H1 (cell line): Measurements from ENCODE around the gene CNNM1. TPM values are rescaled to one million over a fixed set of nuclear protein-coding genes. Genes with fewer than 3 reads are reported as not detected.

Source experiments
- CEBPB ChIP-seq: IDR thresholded peaks from 2 replicates; pipeline ENCODE4 v1.6.1; 2012; ENCODE audit warnings: low read depth, low read length
- RXRA ChIP-seq: IDR thresholded peaks from 2 replicates; pipeline ENCODE4 v1.6.1; 2011; ENCODE audit warnings: low read depth, mild to moderate bottlenecking, low read length, moderate library complexity; ENCODE audit not compliant: insufficient read depth
- SIRT6 ChIP-seq: IDR thresholded peaks from one replicate; pipeline ENCODE4 v1.7.1; 2012; ENCODE audit warnings: low read length, inconsistent platforms
- polyA plus RNA-seq, 7 experiments: library from polyadenylated mRNA; depleted of rRNA in 3 of 7; stranded (reverse) in 5 of 7; unstranded in 2 of 7; fragments of >200 nt in 5 of 7; fragments of 200-250 nt in 2 of 7; gene quantifications; 1 replicate in 5 of 7; 2 replicates in 1 of 7; 4 replicates in 1 of 7; pipeline versions ENCODE4 v1.2.1 to v1.2.3, GENCODE V29; 2011 to 2013; ENCODE audit warnings: missing spikeins in 2 of 7, mixed read lengths in 2 of 7
- total RNA-seq: library from RNA; stranded (reverse); fragmentation: NEBNext Ultra II Directional; extraction: Animal tissue kit (Norgen Biotek cat#: 25700); gene quantifications from 2 replicates; pipeline ENCODE4 v1.2.1, GENCODE V29; 2021

CNNM1 gene
- total and polyA plus RNA-seq, 2 of the 8 experiments (the other 6 are each of a cell fraction or from before 2014, with no cell fraction given) = 0.74 to 0.92 TPM

GRCh38 chr10:99337901-99338300 lies 8.7 kb downstream of the CNNM1 start (continued):
- no peak for TF ChIP-seq RXRA
- no peak for TF ChIP-seq CEBPB
- no peak for TF ChIP-seq SIRT6
